IMR-90 (cell line): ENCODE data around the gene TTC21A. TPM values are rescaled to one million over a fixed set of nuclear protein-coding genes. Genes with fewer than 3 reads are reported as not detected.

ENCODE experiments used
- ATAC-seq: fragments of 200-7000 bp; cut with Tn5 transposase; 2 replicates; pipeline ENCODE4 v1.9.1; 2020; ENCODE audit warnings: low read depth, mild to moderate bottlenecking, moderate library complexity
- BruUV-seq: library from RNA; stranded (reverse); fragments of 400-500 nt; replicated peaks from 2 replicates; lab custom pipeline; 2021; lab: Mats Ljungman, UMichigan
- CTCF ChIA-PET: fragments of 300-600 bp; formaldehyde crosslinking; extraction: SDS; loops from one replicate; lab custom pipeline; 2021; ENCODE audit warnings: antibody characterized with exemption; lab: Yijun Ruan, JAX
- POLR2A ChIA-PET: fragments of 300-600 bp; sonication (Branson Sonifier 250); formaldehyde crosslinking; loops from one replicate; lab custom pipeline; 2022; ENCODE audit warnings: antibody characterized with exemption; ENCODE audit not compliant: unreplicated experiment; lab: Charles Lee
- DNase-seq: peaks from one replicate; pipeline ENCODE4 v3.0.0; 2013
- H2AFZ ChIP-seq: replicated peaks from 2 replicates; pipeline ENCODE3; 2013; ENCODE audit warnings: low read length, mild to moderate bottlenecking; ENCODE audit not compliant: poor library complexity
- H2AK5ac ChIP-seq: 2 replicates; pipeline ENCODE4 v1.6.1; 2013; ENCODE audit warnings: low read depth, low read length, inconsistent platforms
- H2AK9ac ChIP-seq: replicated peaks from 2 replicates; pipeline ENCODE3; 2013; ENCODE audit warnings: mild to moderate bottlenecking, low read depth, low read length, moderate library complexity; ENCODE audit not compliant: poor library complexity
- H2BK120ac ChIP-seq: 2 replicates; pipeline ENCODE4 v1.6.1; 2013; ENCODE audit warnings: low read depth, low read length, inconsistent platforms
- H2BK15ac ChIP-seq: 3 replicates; pipeline ENCODE4 v1.6.1; 2013; ENCODE audit warnings: low read depth, low read length, inconsistent platforms
- H2BK20ac ChIP-seq: 2 replicates; pipeline ENCODE4 v1.6.1; 2013; ENCODE audit warnings: low read depth, mild to moderate bottlenecking, inconsistent platforms, low read length, moderate library complexity
- H2BK5ac ChIP-seq: 2 replicates; pipeline ENCODE4 v1.6.1; 2013; ENCODE audit warnings: mild to moderate bottlenecking, low read depth, low read length, inconsistent platforms; ENCODE audit not compliant: poor library complexity, severe bottlenecking
- H3K14ac ChIP-seq: replicated peaks from 2 replicates; pipeline ENCODE4 v1.6.1; 2013; ENCODE audit warnings: low read depth, low read length, inconsistent platforms
- H3K18ac ChIP-seq: 2 replicates; pipeline ENCODE4 v1.6.1; 2013; ENCODE audit warnings: low read depth, low read length, control low read depth
- H3K23ac ChIP-seq: 2 replicates; pipeline ENCODE4 v1.6.1; 2013; ENCODE audit warnings: low read depth, low read length, inconsistent platforms
- H3K27ac ChIP-seq: 2 replicates; pipeline ENCODE4 v1.5.1; 2013; ENCODE audit warnings: mild to moderate bottlenecking, control low read depth, low read length; ENCODE audit not compliant: insufficient read depth
- H3K27me3 ChIP-seq: 2 replicates; pipeline ENCODE4 v1.6.1; 2013; ENCODE audit warnings: low read length; ENCODE audit not compliant: control insufficient read depth, insufficient read depth
- H3K36me3 ChIP-seq: 2 replicates; pipeline ENCODE4 v1.6.1; 2013; ENCODE audit warnings: low read length, mixed read lengths; ENCODE audit not compliant: control insufficient read depth, insufficient read depth
- H3K4ac ChIP-seq: 2 replicates; pipeline ENCODE4 v1.6.1; 2013; ENCODE audit warnings: low read depth, low read length, inconsistent platforms
- H3K4me1 ChIP-seq: 2 replicates; pipeline ENCODE4 v1.6.1; 2013; ENCODE audit warnings: low read length, mixed read lengths; ENCODE audit not compliant: control insufficient read depth, insufficient read depth
- H3K4me2 ChIP-seq: 2 replicates; pipeline ENCODE4 v1.6.1; 2013; ENCODE audit warnings: low read depth, mild to moderate bottlenecking, control low read depth, low read length, moderate library complexity
- H3K4me3 ChIP-seq: 2 replicates; pipeline ENCODE4 v1.5.1; 2013; ENCODE audit warnings: low read depth, mild to moderate bottlenecking, control low read depth, low read length, moderate library complexity; ENCODE audit not compliant: insufficient read depth
- H3K56ac ChIP-seq: 2 replicates; pipeline ENCODE4 v1.6.1; 2013; ENCODE audit warnings: low read length, inconsistent platforms; ENCODE audit not compliant: insufficient read depth; ENCODE audit errors: extremely low read depth
- H3K79me1 ChIP-seq, 2 experiments: 2 replicates each; pipeline ENCODE4 v1.6.1; 2013; ENCODE audit warnings: low read length in 2 of 2, inconsistent platforms in 1 of 2, low read depth in 1 of 2
- H3K9ac ChIP-seq: 2 replicates; pipeline ENCODE4 v1.6.1; 2013; ENCODE audit warnings: low read depth, low read length, control low read depth
- H3K9me1 ChIP-seq: 2 replicates; pipeline ENCODE4 v1.6.1; 2013; ENCODE audit warnings: low read length, inconsistent platforms; ENCODE audit not compliant: insufficient read depth
- H3K9me3 ChIP-seq: 2 replicates; pipeline ENCODE4 v1.6.1; 2013; ENCODE audit warnings: low read length; ENCODE audit not compliant: control insufficient read depth, insufficient read depth
- H4K20me1 ChIP-seq: 2 replicates; pipeline ENCODE4 v1.6.1; 2013; ENCODE audit warnings: low read length, inconsistent platforms; ENCODE audit not compliant: insufficient read depth
- H4K5ac ChIP-seq: 2 replicates; pipeline ENCODE4 v1.6.1; 2013; ENCODE audit warnings: mild to moderate bottlenecking, low read depth, low read length, control low read depth
- H4K8ac ChIP-seq, 2 experiments: 2 replicates each; pipeline ENCODE4 v1.6.1; 2013; ENCODE audit warnings: low read depth in 2 of 2, low read length in 2 of 2, control low read depth in 1 of 2, inconsistent platforms in 1 of 2
- H4K91ac ChIP-seq: 2 replicates; pipeline ENCODE4 v1.6.1; 2013; ENCODE audit warnings: low read depth, low read length, inconsistent platforms; ENCODE audit not compliant: insufficient read depth
- BHLHE40 ChIP-seq: fragments of 150-350 bp; IDR thresholded peaks from 2 replicates; pipeline ENCODE4 v1.6.1; 2016; ENCODE audit warnings: mild to moderate bottlenecking, low read depth, low read length
- MXI1 ChIP-seq: IDR thresholded peaks from 2 replicates; pipeline ENCODE4 v1.6.1; 2012; ENCODE audit warnings: low read depth, mild to moderate bottlenecking, low read length, moderate library complexity, borderline replicate concordance
- NFE2L2 ChIP-seq: fragments of 150-350 bp; IDR thresholded peaks from 2 replicates; pipeline ENCODE4 v1.6.1; 2016; ENCODE audit warnings: low read depth, mild to moderate bottlenecking, low read length
- POLR2A ChIP-seq: IDR thresholded peaks from 2 replicates; pipeline ENCODE4 v1.6.1; 2012; ENCODE audit warnings: mild to moderate bottlenecking, low read depth, low read length
- RCOR1 ChIP-seq: IDR thresholded peaks from 2 replicates; pipeline ENCODE4 v1.6.1; 2012; ENCODE audit warnings: mild to moderate bottlenecking, low read length, improper control_type of control experiment; ENCODE audit not compliant: insufficient replicate concordance
- RFX5 ChIP-seq: IDR thresholded peaks from 2 replicates; pipeline ENCODE4 v1.8.0; 2012; ENCODE audit warnings: low read depth, mild to moderate bottlenecking, low read length, moderate library complexity
- SMC3 ChIP-seq: fragments of 150-350 bp; IDR thresholded peaks from 2 replicates; pipeline ENCODE4 v1.6.1; 2016; ENCODE audit warnings: low read depth, mild to moderate bottlenecking, antibody characterized with exemption, low read length, moderate library complexity
- WGBS, 2 experiments: methylation state at CpG; one replicate each; pipeline versions ENCODE4 v1.1.5 to v1.1.7; 2013; ENCODE audit warnings: missing lambda C conversion rate in 2 of 2; ENCODE audit not compliant: insufficient read length in 1 of 2; ENCODE audit errors: extremely low coverage in 2 of 2; 5-methylcytosine and 5-hydroxymethylcytosine counted together
- dilution Hi-C: fragments of 300-500 bp; cut with HindIII; formaldehyde crosslinking; loops from one replicate; pipeline ENCODE4 v1.14.3; 2018; ENCODE audit warnings: low sequenced_read_pairs; ENCODE audit not compliant: unreplicated experiment
- in situ Hi-C: fragments of 300-500 bp; cut with MboI; formaldehyde crosslinking; loops from 3 replicates; pipeline ENCODE4 v1.14.3; 2019; ENCODE audit warnings: low sequenced_read_pairs, inconsistent platforms, mixed read lengths
- intact Hi-C: fragments of 100-400 bp; cut with micrococcal nuclease; formaldehyde crosslinking; loops from 2 replicates; pipeline ENCODE4 v1.10.0; 2022
- polyA plus RNA-seq, 3 experiments: library from polyadenylated mRNA; depleted of rRNA; stranded (reverse); fragments of >200 nt; gene quantifications; 2 replicates each; pipeline ENCODE4 v1.2.3, GENCODE V29; 2012; ENCODE audit warnings: low replicate concordance in 1 of 3
- total RNA-seq: library from RNA; depleted of rRNA; stranded (reverse); fragments of >200 nt; gene quantifications from 2 replicates; pipeline ENCODE4 v1.2.3, GENCODE V29; 2012
- TF ChIP-seq, protein P1 (sequence below): fragments of 150-350 bp; IDR thresholded peaks from 2 replicates; pipeline ENCODE4 v1.6.1; 2017; ENCODE audit warnings: mild to moderate bottlenecking, antibody characterized with exemption, low read length, low read depth
- TF ChIP-seq, protein P2 (sequence below): conservative IDR thresholded peaks from 2 replicates; pipeline ENCODE4 v1.5.1; 2012; ENCODE audit warnings: mild to moderate bottlenecking, low read depth, low read length, improper control_type of control experiment
- TF ChIP-seq, protein P3 (sequence below): fragments of 150-350 bp; IDR thresholded peaks from 2 replicates; pipeline ENCODE4 v1.6.1; 2016; ENCODE audit warnings: low read depth, mild to moderate bottlenecking, low read length, moderate library complexity, borderline replicate concordance

TTC21A gene
- total and polyA plus RNA-seq, 2 of the 4 experiments (the other 2 are of a cell fraction): 0.90 to 1.8 TPM

DNA sequence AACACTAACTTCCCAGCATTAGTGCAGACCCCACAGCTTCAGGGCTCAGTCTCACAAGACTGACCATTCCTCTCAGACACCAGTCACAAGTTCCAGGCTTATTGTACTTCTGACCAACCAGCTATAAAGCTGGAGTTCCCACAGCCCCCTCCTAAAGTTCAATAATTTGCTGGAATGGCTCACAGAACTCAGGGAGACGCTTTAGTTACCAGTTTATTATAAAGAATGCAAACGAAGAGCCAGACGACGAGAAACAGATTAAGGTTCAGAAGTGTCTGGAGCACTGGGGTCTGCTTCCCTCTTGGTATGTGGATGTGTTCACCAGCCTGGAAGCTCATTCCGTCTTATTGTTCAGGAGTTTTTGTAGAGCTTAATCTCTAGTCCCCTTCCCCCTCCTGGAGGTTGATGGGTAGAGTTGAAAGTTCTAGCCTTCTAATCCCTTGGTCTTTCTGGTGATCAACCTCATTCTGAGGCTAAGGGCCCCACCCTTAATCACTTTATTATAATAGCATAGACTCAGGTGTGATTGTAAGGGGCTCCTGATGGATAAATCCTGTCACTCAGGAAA is 50.8 kb downstream of the TTC21A start:
- H3K27me3 ChIP-seq: peaks cover 6% of the 10 kb centered on the region
- ChIA-PET POLR2A (no interaction called here), CTCF (no interaction called here)
- H3K56ac ChIP-seq: no peak overlapping the region
- dilution Hi-C loops: no loop called here
- no peak overlapping the region for H3K4me3 ChIP-seq
- H3K18ac ChIP-seq: no peak overlapping the region
- no peak overlapping the region for H2BK15ac ChIP-seq
- H3K14ac ChIP-seq: no peak overlapping the region
- peaks cover 5% of the 10 kb centered on the region; the same call in 1 of the 2 replicates for H3K4me1 ChIP-seq
- H3K36me3 ChIP-seq: no peaks in the 10 kb centered on the region
- H3K27ac ChIP-seq: no peak overlapping the region
- no peak overlapping the region for H4K5ac ChIP-seq
- H2BK120ac ChIP-seq: no peak overlapping the region
- H4K20me1 ChIP-seq: no peaks in the 10 kb centered on the region; the same call in 1 of the 2 replicates
- TF ChIP-seq, protein P1, sequence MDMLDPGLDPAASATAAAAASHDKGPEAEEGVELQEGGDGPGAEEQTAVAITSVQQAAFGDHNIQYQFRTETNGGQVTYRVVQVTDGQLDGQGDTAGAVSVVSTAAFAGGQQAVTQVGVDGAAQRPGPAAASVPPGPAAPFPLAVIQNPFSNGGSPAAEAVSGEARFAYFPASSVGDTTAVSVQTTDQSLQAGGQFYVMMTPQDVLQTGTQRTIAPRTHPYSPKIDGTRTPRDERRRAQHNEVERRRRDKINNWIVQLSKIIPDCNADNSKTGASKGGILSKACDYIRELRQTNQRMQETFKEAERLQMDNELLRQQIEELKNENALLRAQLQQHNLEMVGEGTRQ: no peak
- TF ChIP-seq NFE2L2 (no peak), POLR2A (no peak), RFX5 (no peak), MXI1 (no peak), RCOR1 (no peak), BHLHE40 (no peak), SMC3 (no peak)
- TF ChIP-seq, protein P2, sequence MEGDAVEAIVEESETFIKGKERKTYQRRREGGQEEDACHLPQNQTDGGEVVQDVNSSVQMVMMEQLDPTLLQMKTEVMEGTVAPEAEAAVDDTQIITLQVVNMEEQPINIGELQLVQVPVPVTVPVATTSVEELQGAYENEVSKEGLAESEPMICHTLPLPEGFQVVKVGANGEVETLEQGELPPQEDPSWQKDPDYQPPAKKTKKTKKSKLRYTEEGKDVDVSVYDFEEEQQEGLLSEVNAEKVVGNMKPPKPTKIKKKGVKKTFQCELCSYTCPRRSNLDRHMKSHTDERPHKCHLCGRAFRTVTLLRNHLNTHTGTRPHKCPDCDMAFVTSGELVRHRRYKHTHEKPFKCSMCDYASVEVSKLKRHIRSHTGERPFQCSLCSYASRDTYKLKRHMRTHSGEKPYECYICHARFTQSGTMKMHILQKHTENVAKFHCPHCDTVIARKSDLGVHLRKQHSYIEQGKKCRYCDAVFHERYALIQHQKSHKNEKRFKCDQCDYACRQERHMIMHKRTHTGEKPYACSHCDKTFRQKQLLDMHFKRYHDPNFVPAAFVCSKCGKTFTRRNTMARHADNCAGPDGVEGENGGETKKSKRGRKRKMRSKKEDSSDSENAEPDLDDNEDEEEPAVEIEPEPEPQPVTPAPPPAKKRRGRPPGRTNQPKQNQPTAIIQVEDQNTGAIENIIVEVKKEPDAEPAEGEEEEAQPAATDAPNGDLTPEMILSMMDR: no peak
- TF ChIP-seq, protein P3, sequence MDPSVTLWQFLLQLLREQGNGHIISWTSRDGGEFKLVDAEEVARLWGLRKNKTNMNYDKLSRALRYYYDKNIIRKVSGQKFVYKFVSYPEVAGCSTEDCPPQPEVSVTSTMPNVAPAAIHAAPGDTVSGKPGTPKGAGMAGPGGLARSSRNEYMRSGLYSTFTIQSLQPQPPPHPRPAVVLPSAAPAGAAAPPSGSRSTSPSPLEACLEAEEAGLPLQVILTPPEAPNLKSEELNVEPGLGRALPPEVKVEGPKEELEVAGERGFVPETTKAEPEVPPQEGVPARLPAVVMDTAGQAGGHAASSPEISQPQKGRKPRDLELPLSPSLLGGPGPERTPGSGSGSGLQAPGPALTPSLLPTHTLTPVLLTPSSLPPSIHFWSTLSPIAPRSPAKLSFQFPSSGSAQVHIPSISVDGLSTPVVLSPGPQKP: no peak
- in situ Hi-C loops: no loop called here
- no peak overlapping the region for H3K4ac ChIP-seq
- no peak overlapping the region for H2BK20ac ChIP-seq
- H3K9ac ChIP-seq: no peak overlapping the region
- H3K4me2 ChIP-seq: no peak overlapping the region
- ATAC-seq (no peak), DNase-seq (no peak)
- no peak overlapping the region for H4K8ac ChIP-seq
- H3K9me1 ChIP-seq: no peaks in the 10 kb centered on the region; the same call in 1 of the 2 replicates
- H3K23ac ChIP-seq: no peak overlapping the region
- no peak overlapping the region for H2AK5ac ChIP-seq
- intact Hi-C loops: no loop called here
- H2AFZ ChIP-seq: no peak overlapping the region
- H3K79me1 ChIP-seq: no peaks in the 10 kb centered on the region
- no peak overlapping the region for H2AK9ac ChIP-seq
- peaks cover 2% of the 10 kb centered on the region; the same call in 1 of the 2 replicates for H3K9me3 ChIP-seq
- BruUV-seq: no TSS peak
- no CpG with 5 or more reads among the region's 5 CpGs for WGBS, 2 experiments
- H4K91ac ChIP-seq: no peak overlapping the region
- H2BK5ac ChIP-seq: no peak overlapping the region
